ENCODE results near the gene C3orf18. TPM values are rescaled to one million over a fixed set of nuclear protein-coding genes. Genes with fewer than 3 reads are reported as not detected.

C3orf18 gene
- total RNA-seq, 1 experiment from 2014 or later: 5.0 TPM

GRCh38 chr3:50567011-50567385 lies 549 bp downstream of the C3orf18 start:
- TF ChIP-seq SIN3A (IDR thresholded peaks at IDR 0.05; ENCODE audit: borderline replicate concordance, insufficient read depth, low read depth, low read length) (no peak), CTCF (IDR thresholded peaks at IDR 0.05) (no peak), REST (IDR thresholded peaks at IDR 0.05; ENCODE audit: insufficient read depth in 1 of 2, low read depth in 2 of 2, low read length in 1 of 2) (no peak), POLR2AphosphoS5 (IDR thresholded peaks at IDR 0.05; ENCODE audit: low read depth, low read length) (no peak), TCF7L2 (IDR thresholded peaks at IDR 0.05; ENCODE audit: low read depth, low read length) (no peak)
- POLR2A ChIA-PET: no interaction called here
- 0 out of 2 replicates have a peak overlapping the region, but pooled peaks have one; percentile 29 for H3K27ac ChIP-seq (ENCODE audit: low read length)
- intact Hi-C loops (cut with micrococcal nuclease; ENCODE audit: unreplicated experiment) (no loop called here), in situ Hi-C loops (cut with HindIII; ENCODE audit: low pct_unique_long_range_greater_than_20kb, low sequenced_read_pairs) (no loop called here)
- H3K9me3 ChIP-seq (ENCODE audit: control insufficient read depth, insufficient read depth, low read depth, low read length): no peaks in the 10 kb centered on the region
- no peak for ATAC-seq
- no peak for DNase-seq (ENCODE audit: low read depth, low spot score)
- H3K4me1 ChIP-seq (ENCODE audit: control insufficient read depth, insufficient read depth, low read length): peaks cover 9% of the 10 kb centered on the region
- no peaks in the 10 kb centered on the region for H3K27me3 ChIP-seq (ENCODE audit: control insufficient read depth, insufficient read depth, low read length)
- H3K36me3 ChIP-seq (ENCODE audit: control insufficient read depth, insufficient read depth, low read length): peaks cover 3% of the 10 kb centered on the region; the same call in 1 of the 2 replicates
- no TSS peak for BruUV-seq (replicated peaks)
- peak overlapping the region; percentile 83 to 91 for H3K4me3 ChIP-seq (ENCODE audit: low read depth in 2 of 2, low read length in 2 of 2)
- CTCF ChIA-PET: no interaction called here

- no peak overlapping the region for H3K27ac ChIP-seq (ENCODE audit: low read length)
- no peaks in the 10 kb centered on the region for H3K27me3 ChIP-seq (ENCODE audit: control insufficient read depth, insufficient read depth, low read length)
- ChIA-PET POLR2A (no interaction called here), CTCF (no interaction called here)
- DNase-seq (ENCODE audit: low read depth, low spot score): no peak
- no peak for TF ChIP-seq TCF7L2 (IDR thresholded peaks at IDR 0.05; ENCODE audit: low read depth, low read length)
- no peak for TF ChIP-seq REST (IDR thresholded peaks at IDR 0.05; ENCODE audit: insufficient read depth in 1 of 2, low read depth in 2 of 2, low read length in 1 of 2)
- no peak for TF ChIP-seq CTCF (IDR thresholded peaks at IDR 0.05)
- TF ChIP-seq SIN3A (IDR thresholded peaks at IDR 0.05; ENCODE audit: borderline replicate concordance, insufficient read depth, low read depth, low read length): no peak
- no peak for TF ChIP-seq POLR2AphosphoS5 (IDR thresholded peaks at IDR 0.05; ENCODE audit: low read depth, low read length)
- no peak overlapping the region for H3K4me3 ChIP-seq (ENCODE audit: low read depth in 2 of 2, low read length in 2 of 2)
- intact Hi-C loops (cut with micrococcal nuclease; ENCODE audit: unreplicated experiment) (no loop called here), in situ Hi-C loops (cut with HindIII; ENCODE audit: low pct_unique_long_range_greater_than_20kb, low sequenced_read_pairs) (no loop called here)
- H3K9me3 ChIP-seq (ENCODE audit: control insufficient read depth, insufficient read depth, low read depth, low read length): no peaks in the 10 kb centered on the region
- BruUV-seq (replicated peaks): no TSS peak
- no peak for ATAC-seq
- no peaks in the 10 kb centered on the region for H3K36me3 ChIP-seq (ENCODE audit: control insufficient read depth, insufficient read depth, low read length)
- H3K4me1 ChIP-seq (ENCODE audit: control insufficient read depth, insufficient read depth, low read length): peaks cover 9% of the 10 kb centered on the region
Observed at GRCh38 chr3:50564321-50564720, 3.2 kb downstream of the C3orf18 start.

All from Panc1 (cell line).